Activated B cell treated with CpG ODN at 0.5 μM for 24 hours (primary cell): ENCODE measurements around the gene GALM. TPM values are rescaled to one million over a fixed set of nuclear protein-coding genes. Genes with fewer than 3 reads are reported as not detected.

Experiments used
- ATAC-seq: fragments of 200-7000 bp; cut with Tn5 transposase; one replicate; pipeline ENCODE4 v1.10.0; 2021; ENCODE audit warnings: low read depth, mild to moderate bottlenecking, moderate library complexity
- CTCF ChIA-PET: fragments of 350-600 bp; sonication (Branson Sonifier 250); formaldehyde crosslinking; loops from one replicate; lab custom pipeline; 2021; ENCODE audit warnings: antibody characterized with exemption; lab: Charles Lee
- POLR2A ChIA-PET: fragments of 350-600 bp; sonication (Branson Sonifier 250); formaldehyde crosslinking; loops from one replicate; lab custom pipeline; 2021; ENCODE audit warnings: antibody characterized with exemption; lab: Charles Lee
- DNase-seq: peaks from one replicate; pipeline ENCODE4 v3.0.0; 2022
- H3K27ac Mint-ChIP-seq: one replicate; pipeline ENCODE4 v1.8.0; 2020; ENCODE audit warnings: mixed read lengths
- H3K27me3 Mint-ChIP-seq: one replicate; pipeline ENCODE4 v1.8.0; 2021; ENCODE audit warnings: mixed read lengths
- H3K36me3 Mint-ChIP-seq: one replicate; pipeline ENCODE4 v1.8.0; 2021; ENCODE audit warnings: low read depth, mixed read lengths
- H3K4me1 Mint-ChIP-seq: one replicate; pipeline ENCODE4 v1.8.0; 2021; ENCODE audit warnings: mixed read lengths
- H3K4me3 Mint-ChIP-seq: one replicate; pipeline ENCODE4 v1.8.0; 2020; ENCODE audit warnings: mild to moderate bottlenecking, mixed read lengths
- H3K9me3 Mint-ChIP-seq: one replicate; pipeline ENCODE4 v1.8.0; 2020; ENCODE audit warnings: mixed read lengths
- CTCF ChIP-seq: fragments of 200-600 bp; IDR thresholded peaks from one replicate; pipeline ENCODE4 v1.8.0; 2022; ENCODE audit warnings: antibody characterized with exemption, mild to moderate bottlenecking
- intact Hi-C: fragments of 100-400 bp; cut with micrococcal nuclease; formaldehyde crosslinking; loops from one replicate; pipeline ENCODE4 v1.15.1; 2024
- total RNA-seq: library from RNA; stranded (reverse); gene quantifications from 2 replicates; pipeline ENCODE4 v1.2.3, GENCODE V29; 2022

GALM gene
- total RNA-seq, 1 donor from 2014 or later = 5.4 TPM

- DNase-seq = no peak
- Mint-ChIP-seq H3K4me1 (peaks cover 16% of the 10 kb centered on the region), H3K27me3 (no peaks in the 10 kb centered on the region), H3K9me3 (no peaks in the 10 kb centered on the region), H3K36me3 (peaks cover 78% of the 10 kb centered on the region), H3K4me3 (no peak overlapping the region), H3K27ac (no peak overlapping the region)
- POLR2A ChIA-PET = no interaction called here
- intact Hi-C loops = no loop called here
- ATAC-seq = no peak
- no peak for TF ChIP-seq CTCF
- CTCF ChIA-PET = interaction anchor here (1.0 to 9.0 kb wide), 2 partner anchors 157 to 202 kb away, joined by 3 to 75 read pairs; no protein-coding TSS in a partner anchor
Observed at GRCh38 chr2:38739524-38739923, 73.6 kb downstream of the GALM start.

- peaks cover 84% of the 10 kb centered on the region for H3K36me3 Mint-ChIP-seq
- TF ChIP-seq CTCF = no peak
- ATAC-seq (peak; percentile 18), DNase-seq (no peak)
- CTCF ChIA-PET = interaction anchor here (0.7 to 9.0 kb wide), 9 partner anchors 10 to 426 kb away, joined by 3 to 75 read pairs (median 4); partner anchors contain the start of gene ATL2
- H3K27me3 Mint-ChIP-seq = no peaks in the 10 kb centered on the region
- intact Hi-C loops = loop anchor here (1.0 to 5.0 kb wide), 5 partner anchors 36 to 759 kb away; partner anchors contain the start of gene GEMIN6
- H3K27ac Mint-ChIP-seq = peak overlapping the region; percentile 61
- peaks cover 29% of the 10 kb centered on the region for H3K4me1 Mint-ChIP-seq
- no peak overlapping the region for H3K4me3 Mint-ChIP-seq
- H3K9me3 Mint-ChIP-seq = no peaks in the 10 kb centered on the region
- POLR2A ChIA-PET = interaction anchor here (0.7 to 3.8 kb wide), 2 partner anchors 10 to 172 kb away, joined by 8 to 38 read pairs; partner anchors contain the start of gene SRSF7
Observed at GRCh38 chr2:38740851-38741731, 75.2 kb downstream of the GALM start.

- Mint-ChIP-seq H3K4me1 (peaks cover 47% of the 10 kb centered on the region), H3K36me3 (peaks cover 85% of the 10 kb centered on the region), H3K4me3 (no peak overlapping the region), H3K27ac (no peak overlapping the region), H3K9me3 (no peaks in the 10 kb centered on the region), H3K27me3 (no peaks in the 10 kb centered on the region)
- CTCF ChIA-PET = interaction anchor here (0.6 to 9.0 kb wide), 5 partner anchors 12 to 208 kb away, joined by 3 to 75 read pairs (median 3); no protein-coding TSS in a partner anchor
- POLR2A ChIA-PET = interaction anchor here (0.6 to 3.8 kb wide), 6 partner anchors 8 to 210 kb away, joined by 3 to 38 read pairs (median 3); partner anchors contain the start of genes GEMIN6, HNRNPLL and SRSF7
- ATAC-seq (no peak), DNase-seq (no peak)
- TF ChIP-seq CTCF = no peak
- intact Hi-C loops = loop anchor here (5.0 kb wide), 2 partner anchors 34 to 761 kb away; partner anchors contain the start of gene GEMIN6
Observed at GRCh38 chr2:38742797-38743559, 77.1 kb downstream of the GALM start.

GRCh38 chr2:38743672-38744398 lies 77.9 kb downstream of the GALM start:
- no peak for TF ChIP-seq CTCF
- peaks cover 85% of the 10 kb centered on the region for H3K36me3 Mint-ChIP-seq
- ChIA-PET POLR2A (interaction anchor here (0.7 to 3.8 kb wide), 6 partner anchors 7 to 211 kb away, joined by 3 to 38 read pairs (median 4); partner anchors contain the start of genes GEMIN6 and SRSF7), CTCF (interaction anchor here (0.6 to 9.0 kb wide), 7 partner anchors 12 to 209 kb away, joined by 3 to 75 read pairs (median 3); no protein-coding TSS in a partner anchor)
- no peak overlapping the region for H3K27ac Mint-ChIP-seq
- DNase-seq (no peak), ATAC-seq (no peak)
- intact Hi-C loops = loop anchor here (5.0 kb wide), 2 partner anchors 33 to 762 kb away; partner anchors contain the start of gene GEMIN6
- no peaks in the 10 kb centered on the region for H3K9me3 Mint-ChIP-seq
- peaks cover 56% of the 10 kb centered on the region for H3K4me1 Mint-ChIP-seq
- H3K4me3 Mint-ChIP-seq = no peak overlapping the region
- H3K27me3 Mint-ChIP-seq = no peaks in the 10 kb centered on the region
